Measurements from ENCODE around the gene SNED1.

The SNED1 gene

DNA sequence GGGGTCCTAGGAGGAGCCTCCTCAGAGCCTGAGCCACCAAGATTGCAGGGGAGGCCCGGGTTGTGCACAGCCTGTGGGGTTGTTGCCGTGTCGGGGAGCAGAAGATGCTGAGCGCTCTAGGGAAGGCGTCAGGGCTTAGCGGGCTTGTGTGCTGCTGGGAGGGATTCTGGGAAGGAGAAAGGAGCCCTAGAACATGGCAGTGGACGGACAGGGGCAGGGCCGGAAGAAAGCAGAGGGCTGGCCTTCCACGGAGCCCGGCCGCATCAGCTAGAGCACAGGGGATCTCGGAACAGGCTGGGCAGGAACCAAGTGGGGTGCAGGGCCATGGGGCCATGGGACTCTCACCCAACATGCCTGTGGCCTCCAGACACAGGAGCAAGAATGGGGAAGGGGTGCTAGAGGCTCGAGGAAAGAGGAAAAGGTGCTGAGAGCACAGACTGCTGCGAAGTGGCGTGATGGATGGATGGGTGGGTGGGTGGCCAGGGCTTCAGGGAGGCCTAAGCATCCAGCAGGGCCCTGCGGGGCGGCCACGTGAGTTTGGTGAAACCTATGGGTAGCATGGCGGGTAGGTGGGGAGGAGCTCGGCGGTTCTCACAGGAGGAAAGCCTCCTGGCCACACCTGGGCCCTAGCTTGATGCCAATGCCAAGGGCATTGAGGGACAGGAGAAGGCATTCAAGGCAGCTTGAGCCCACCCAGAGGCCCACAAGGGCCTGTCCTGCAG, 67.9 kb downstream of the SNED1 start:
- TF ChIP-seq, protein P1, sequence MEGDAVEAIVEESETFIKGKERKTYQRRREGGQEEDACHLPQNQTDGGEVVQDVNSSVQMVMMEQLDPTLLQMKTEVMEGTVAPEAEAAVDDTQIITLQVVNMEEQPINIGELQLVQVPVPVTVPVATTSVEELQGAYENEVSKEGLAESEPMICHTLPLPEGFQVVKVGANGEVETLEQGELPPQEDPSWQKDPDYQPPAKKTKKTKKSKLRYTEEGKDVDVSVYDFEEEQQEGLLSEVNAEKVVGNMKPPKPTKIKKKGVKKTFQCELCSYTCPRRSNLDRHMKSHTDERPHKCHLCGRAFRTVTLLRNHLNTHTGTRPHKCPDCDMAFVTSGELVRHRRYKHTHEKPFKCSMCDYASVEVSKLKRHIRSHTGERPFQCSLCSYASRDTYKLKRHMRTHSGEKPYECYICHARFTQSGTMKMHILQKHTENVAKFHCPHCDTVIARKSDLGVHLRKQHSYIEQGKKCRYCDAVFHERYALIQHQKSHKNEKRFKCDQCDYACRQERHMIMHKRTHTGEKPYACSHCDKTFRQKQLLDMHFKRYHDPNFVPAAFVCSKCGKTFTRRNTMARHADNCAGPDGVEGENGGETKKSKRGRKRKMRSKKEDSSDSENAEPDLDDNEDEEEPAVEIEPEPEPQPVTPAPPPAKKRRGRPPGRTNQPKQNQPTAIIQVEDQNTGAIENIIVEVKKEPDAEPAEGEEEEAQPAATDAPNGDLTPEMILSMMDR (IDR thresholded peaks at IDR 0.05; ENCODE audit: control extremely low read depth, extremely low read depth, low read depth, missing control alignments), result no peak
- POLR2A ChIA-PET, result no interaction called here
- no peak for DNase-seq (ENCODE audit: extremely low spot score)
- CTCF ChIA-PET, result interaction anchor here (1.4 to 1.5 kb wide), 3 partner anchors 12 to 83 kb away, joined by 3 to 8 read pairs (median 7); no protein-coding TSS in a partner anchor

DNA sequence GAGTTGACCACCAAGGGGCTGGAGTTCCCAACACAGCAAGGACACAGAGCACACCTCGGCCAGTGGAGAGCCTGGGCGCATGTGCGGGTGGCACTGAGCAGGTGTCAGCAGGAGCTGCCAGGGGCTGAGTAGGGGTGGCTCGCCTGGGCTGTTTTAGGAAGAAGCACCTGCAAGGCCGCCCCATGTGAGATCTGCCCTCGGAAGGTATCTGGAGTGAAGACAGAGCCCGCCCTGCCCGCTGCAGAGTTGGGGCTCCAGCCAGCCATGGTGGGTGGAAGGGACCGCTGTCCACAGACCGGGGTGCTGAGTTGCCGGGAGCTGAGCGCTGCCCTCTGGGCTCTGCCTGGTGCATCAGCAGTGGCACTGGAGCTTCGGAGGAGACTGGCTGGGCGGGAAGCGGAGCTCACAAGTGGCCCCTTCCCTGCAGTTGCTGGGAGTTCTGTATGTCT, 68.5 kb downstream of the SNED1 start:
- CTCF ChIA-PET, result interaction anchor here (1.5 kb wide), 2 partner anchors 11 to 22 kb away, joined by 3 to 8 read pairs; no protein-coding TSS in a partner anchor
- POLR2A ChIA-PET, result no interaction called here

DNA sequence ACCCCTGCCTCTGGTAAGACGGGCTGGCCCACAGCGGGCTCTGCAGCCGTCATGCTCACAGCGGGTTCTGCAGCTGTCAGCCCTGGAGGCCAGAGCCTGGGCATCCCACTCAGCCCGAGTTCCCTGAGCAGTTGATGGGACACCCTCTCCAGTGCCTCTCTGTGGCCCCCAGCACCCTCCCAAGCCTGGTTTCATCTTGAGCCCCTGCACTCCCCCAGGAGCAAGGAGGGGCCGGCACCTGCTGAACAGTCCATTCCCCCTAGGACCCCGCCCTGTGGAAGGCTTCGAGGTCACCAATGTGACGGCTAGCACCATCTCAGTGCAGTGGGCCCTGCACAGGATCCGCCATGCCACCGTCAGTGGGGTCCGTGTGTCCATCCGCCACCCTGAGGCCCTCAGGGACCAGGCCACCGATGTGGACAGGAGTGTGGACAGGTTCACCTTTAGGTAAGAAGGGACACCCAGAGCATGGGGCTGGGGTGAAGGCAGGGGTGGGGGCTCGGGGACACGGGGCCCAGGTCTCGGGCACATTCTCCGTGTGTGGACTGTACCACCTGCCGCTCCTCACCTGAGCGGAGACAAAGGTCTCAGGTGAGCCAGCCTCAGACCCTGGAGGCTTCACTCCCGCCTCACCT, 69.2 kb downstream of the SNED1 start:
- POLR2A ChIA-PET, result no interaction called here
- TF ChIP-seq, protein P1 (IDR thresholded peaks at IDR 0.05; ENCODE audit: control extremely low read depth, extremely low read depth, low read depth, missing control alignments), result no peak
- CTCF ChIA-PET, result interaction anchor here (1.5 to 2.3 kb wide), 3 partner anchors 10 to 23 kb away, joined by 3 to 12 read pairs (median 8); no protein-coding TSS in a partner anchor
- DNase-seq (ENCODE audit: extremely low spot score), result no peak

More for the DNA sequence above, 68.5 kb downstream of the SNED1 start:
- DNase-seq (ENCODE audit: extremely low spot score), result no peak
- TF ChIP-seq, protein P1 (IDR thresholded peaks at IDR 0.05; ENCODE audit: control extremely low read depth, extremely low read depth, low read depth, missing control alignments), result no peak

DNA sequence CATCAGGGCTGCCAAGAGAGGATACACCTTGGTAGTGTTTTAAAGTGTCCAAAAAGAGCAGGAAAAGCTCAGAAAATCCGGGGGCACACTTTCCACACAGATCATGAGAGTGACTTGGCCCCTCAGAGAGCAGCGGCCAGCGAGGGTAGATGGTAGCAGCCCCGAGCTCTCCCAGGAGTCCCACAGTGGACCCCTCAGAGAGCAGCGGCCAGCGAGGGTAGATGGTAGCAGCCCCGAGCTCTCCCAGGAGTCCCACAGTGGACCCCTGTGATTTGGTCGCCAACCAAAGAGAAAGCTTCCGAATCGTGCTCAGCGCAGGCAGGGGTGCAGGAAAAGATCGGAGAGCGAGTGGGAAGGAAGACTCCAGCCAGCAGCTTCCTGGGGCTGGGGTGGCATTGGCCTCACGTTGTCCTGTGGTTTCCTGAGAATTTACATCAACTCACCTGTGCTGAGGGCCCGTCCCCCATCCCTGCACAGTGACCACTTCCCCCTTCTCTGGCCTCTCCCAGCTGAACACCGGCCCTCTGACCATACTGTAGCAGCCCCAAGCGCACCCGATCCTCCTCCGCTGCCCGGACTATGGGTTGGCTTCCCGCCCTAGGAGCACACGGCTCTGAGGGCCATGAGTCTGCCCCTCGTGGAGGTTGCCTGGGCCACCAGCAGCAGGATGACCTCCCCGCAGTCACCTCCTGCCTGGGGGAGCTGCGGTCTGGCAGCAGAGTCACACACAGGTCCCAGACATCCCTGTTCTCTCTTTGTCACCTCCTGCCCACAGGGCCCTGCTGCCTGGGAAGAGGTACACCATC, 69.9 kb downstream of the SNED1 start:
- no peak for DNase-seq (ENCODE audit: extremely low spot score)
- CTCF ChIA-PET, result interaction anchor here (1.1 to 2.3 kb wide), 3 partner anchors 10 to 95 kb away, joined by 3 to 12 read pairs (median 3); no protein-coding TSS in a partner anchor
- POLR2A ChIA-PET, result no interaction called here
- TF ChIP-seq, protein P1 (IDR thresholded peaks at IDR 0.05; ENCODE audit: control extremely low read depth, extremely low read depth, low read depth, missing control alignments), result no peak

DNA sequence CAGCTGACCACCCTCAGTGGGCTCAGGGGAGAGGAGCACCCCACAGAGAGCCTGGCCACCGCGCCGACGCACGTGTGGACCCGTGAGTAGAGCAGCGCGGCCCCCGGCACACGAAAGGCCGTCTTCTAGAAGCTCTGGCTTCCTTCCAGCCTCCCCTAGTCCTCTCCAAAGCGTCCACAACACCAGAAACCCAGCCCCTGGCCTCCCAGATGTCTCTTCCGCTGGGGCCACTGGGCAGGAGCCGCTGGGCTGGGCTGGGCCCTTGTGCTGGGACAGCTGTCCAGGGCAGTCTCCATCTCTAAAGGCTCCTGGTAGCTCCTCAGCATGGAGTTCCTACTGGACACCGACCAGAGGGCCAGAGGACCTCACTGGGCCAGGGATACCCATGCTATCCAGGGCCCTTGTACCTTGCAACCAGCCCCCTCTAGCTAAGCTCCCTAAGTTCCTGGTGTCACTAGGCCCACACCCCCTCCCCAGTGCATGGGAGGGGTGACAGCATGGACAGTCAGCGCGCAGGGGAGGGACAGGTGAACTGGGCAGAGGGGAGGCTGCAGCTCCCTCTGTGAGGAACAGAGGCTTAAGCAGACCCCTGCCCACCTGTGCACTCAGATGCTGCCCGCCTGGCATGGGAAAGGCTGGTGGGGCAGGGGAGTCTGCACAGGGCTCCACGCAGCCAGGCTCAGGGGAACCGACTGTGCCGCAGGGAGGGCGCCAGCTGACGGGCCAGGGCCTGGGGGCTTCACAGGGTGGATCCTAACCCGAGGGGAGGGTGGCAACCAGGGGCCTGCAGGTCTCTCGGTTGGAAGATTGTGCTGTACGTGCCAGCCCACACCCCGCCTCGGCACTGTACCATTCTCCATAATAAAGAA, 70.8 kb downstream of the SNED1 start:
- ChIA-PET POLR2A (no interaction called here), CTCF (interaction anchor here (1.1 to 2.3 kb wide), 2 partner anchors 9 to 95 kb away, joined by 3 to 12 read pairs; no protein-coding TSS in a partner anchor)
- DNase-seq (ENCODE audit: extremely low spot score), result no peak
- TF ChIP-seq, protein P1 (IDR thresholded peaks at IDR 0.05; ENCODE audit: control extremely low read depth, extremely low read depth, low read depth, missing control alignments), result no peak
